Measurements from ENCODE around the gene GCNT1.
"Not testable (repeated sequence)": the region's sequence is repeated elsewhere in the genome, so short reads cannot be mapped to it uniquely, and the experiment has no call there.

The GCNT1 gene

GRCh38 chr9:76531231-76531780 is 72.3 kb downstream of the GCNT1 start:
- TF ChIP-seq MYC (IDR thresholded peaks at IDR 0.05; ENCODE audit: low read depth, low read length) (no peak), CTCF (IDR thresholded peaks at IDR 0.05; ENCODE audit: low read depth, low read length) (no peak)
- DNase-seq (ENCODE audit: low read depth): no peak
- H3K4me3 ChIP-seq (ENCODE audit: low read depth, low read length): no peak overlapping the region

GRCh38 chr9:76532877-76533276 is 73.9 kb downstream of the GCNT1 start:
- not testable (repeated sequence) for DNase-seq (ENCODE audit: low read depth); H3K4me3 ChIP-seq (ENCODE audit: low read depth, low read length)

GRCh38 chr9:76534026-76534425 is 75.0 kb downstream of the GCNT1 start:
- no peak for DNase-seq (ENCODE audit: low read depth)
- TF ChIP-seq MAX (IDR thresholded peaks at IDR 0.05; ENCODE audit: low read depth, low read length) (no peak), CTCF (IDR thresholded peaks at IDR 0.05; ENCODE audit: low read depth, low read length) (no peak), MYC (IDR thresholded peaks at IDR 0.05; ENCODE audit: low read depth, low read length) (no peak), POLR2A (IDR thresholded peaks at IDR 0.05; ENCODE audit: extremely low read depth, insufficient read length) (no peak)
- no peak overlapping the region for H3K4me3 ChIP-seq (ENCODE audit: low read depth, low read length)

- DNase-seq (ENCODE audit: low read depth): no peak
- H3K4me3 ChIP-seq (ENCODE audit: low read depth, low read length): no peak overlapping the region
- TF ChIP-seq POLR2A (IDR thresholded peaks at IDR 0.05; ENCODE audit: extremely low read depth, insufficient read length) (no peak), MYC (IDR thresholded peaks at IDR 0.05; ENCODE audit: low read depth, low read length) (no peak), CTCF (IDR thresholded peaks at IDR 0.05; ENCODE audit: low read depth, low read length) (no peak), MAX (IDR thresholded peaks at IDR 0.05; ENCODE audit: low read depth, low read length) (no peak)
Observed at GRCh38 chr9:76537150-76537646, 78.2 kb downstream of the GCNT1 start.

GRCh38 chr9:76539180-76539579 is 80.2 kb downstream of the GCNT1 start:
- TF ChIP-seq MAX (IDR thresholded peaks at IDR 0.05; ENCODE audit: low read depth, low read length) (no peak), POLR2A (IDR thresholded peaks at IDR 0.05; ENCODE audit: extremely low read depth, insufficient read length) (no peak), CTCF (IDR thresholded peaks at IDR 0.05; ENCODE audit: low read depth, low read length) (no peak), MYC (IDR thresholded peaks at IDR 0.05; ENCODE audit: low read depth, low read length) (no peak)
- no peak overlapping the region for H3K4me3 ChIP-seq (ENCODE audit: low read depth, low read length)
- DNase-seq (ENCODE audit: low read depth): no peak

- TF ChIP-seq MYC (IDR thresholded peaks at IDR 0.05; ENCODE audit: low read depth, low read length) (no peak), POLR2A (IDR thresholded peaks at IDR 0.05; ENCODE audit: extremely low read depth, insufficient read length) (no peak), CTCF (IDR thresholded peaks at IDR 0.05; ENCODE audit: low read depth, low read length) (no peak), MAX (IDR thresholded peaks at IDR 0.05; ENCODE audit: low read depth, low read length) (no peak)
- peak; percentile 76 for DNase-seq (ENCODE audit: low read depth)
- H3K4me3 ChIP-seq (ENCODE audit: low read depth, low read length): no peak overlapping the region
Observed at GRCh38 chr9:76542360-76542759, 83.4 kb downstream of the GCNT1 start.

Data from NB4 (cell line).